Prostate gland (tissue), 2 donors: ENCODE measurements around the gene HTRA2.

Source experiments
- CTCF ChIP-seq, 4 experiments: fragments of 200-600 bp in 2 of 4; fragments of 450-650 bp in 2 of 4; sonication (generic) in 2 of 4; IDR thresholded peaks; 1 replicate in 3 of 4; 2 replicates in 1 of 4; pipeline ENCODE4 v1.5.1; 2016 to 2019; ENCODE audit warnings: antibody characterized with exemption in 4 of 4, mild to moderate bottlenecking in 2 of 4, moderate library complexity in 2 of 4
- POLR2A ChIP-seq: fragments of 450-650 bp; IDR thresholded peaks from one replicate; pipeline ENCODE4 v1.6.1; 2016; ENCODE audit warnings: antibody characterized with exemption, mild to moderate bottlenecking
- POLR2AphosphoS5 ChIP-seq: sonication (generic); formaldehyde crosslinking; IDR thresholded peaks from one replicate; pipeline ENCODE4 v1.6.1; 2017; ENCODE audit warnings: antibody characterized with exemption

GRCh38 chr2:74528600-74529356 is 955 bp upstream of the HTRA2 start:
- TF ChIP-seq POLR2AphosphoS5, result no peak
- TF ChIP-seq CTCF (IDR thresholded peaks at IDR 0.05), result no peak
- no peak for TF ChIP-seq POLR2A
